Right atrium auricular region (tissue), 2 donors: Measurements from ENCODE around the gene COTL1. TPM values are rescaled to one million over a fixed set of nuclear protein-coding genes. Genes with fewer than 3 reads are reported as not detected.
A peak's percentile ranks its signal among the peaks of the same experiment; 100 is the strongest.

Source experiments
- DNase-seq: peaks from one replicate; pipeline ENCODE4 v3.0.0-alpha.2; 2019; ENCODE audit warnings: low spot score
- H3K27ac ChIP-seq, 2 donors: fragments of 200-600 bp; sonication (generic); 1 replicate in 1 of 2; 2 replicates in 1 of 2; pipeline ENCODE4 v1.5.1; 2016 to 2019
- H3K27me3 ChIP-seq, 2 donors: fragments of 200-600 bp; sonication (generic); one replicate each; pipeline versions ENCODE4 v1.5.1 to v1.6.0; 2017 to 2019
- H3K36me3 ChIP-seq: fragments of 200-600 bp; sonication (generic); one replicate; pipeline ENCODE4 v1.5.1; 2016
- H3K4me1 ChIP-seq, 2 donors: fragments of 200-600 bp; sonication (generic); one replicate each; pipeline versions ENCODE4 v1.5.1 to v1.6.0; 2017 to 2019
- H3K4me3 ChIP-seq, 2 donors: fragments of 200-600 bp; sonication (generic); 1 replicate in 1 of 2; 2 replicates in 1 of 2; pipeline ENCODE4 v1.5.1; 2017 to 2019; ENCODE audit warnings: mild to moderate bottlenecking in 1 of 2, moderate library complexity in 1 of 2
- H3K9me3 ChIP-seq, 2 donors: fragments of 200-600 bp; sonication (generic); one replicate each; pipeline ENCODE4 v1.5.1; 2019
- CTCF ChIP-seq, 2 donors: fragments of 200-600 bp; sonication (generic); IDR thresholded peaks; one replicate each; pipeline ENCODE4 v1.5.1; 2019; ENCODE audit warnings: antibody characterized with exemption in 2 of 2
- total RNA-seq, 2 donors: library from RNA; depleted of rRNA; stranded (reverse); fragments of >200 nt; gene quantifications; one replicate each; pipeline ENCODE4 v1.1.0, GENCODE V29; 2016

COTL1 gene
- total RNA-seq, 2 donors from 2014 or later, result 8.0 to 27.1 TPM

DNA sequence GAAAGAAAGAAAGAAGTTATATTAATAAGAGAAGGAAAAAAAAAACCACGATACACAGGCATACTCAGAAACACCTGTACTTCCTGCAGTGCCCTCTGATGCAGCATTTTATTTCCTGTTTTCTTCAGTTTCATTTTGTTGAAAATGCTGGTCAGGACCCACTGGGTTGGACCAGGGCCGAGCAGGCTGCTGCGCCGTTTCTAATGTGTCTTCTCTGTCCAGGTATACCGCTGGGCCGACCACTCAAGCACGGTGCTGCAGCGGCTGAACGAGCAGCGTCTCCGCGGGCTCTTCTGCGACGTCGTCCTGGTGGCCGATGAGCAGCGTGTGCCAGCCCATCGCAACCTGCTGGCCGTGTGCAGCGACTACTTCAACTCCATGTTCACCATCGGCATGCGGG lies 38.8 kb upstream of the COTL1 start:
- no peak for DNase-seq
- no peaks in the 10 kb centered on the region for H3K27me3 ChIP-seq
- H3K4me1 ChIP-seq, result no peaks in the 10 kb centered on the region
- H3K9me3 ChIP-seq, result no peaks in the 10 kb centered on the region
- no peak for TF ChIP-seq CTCF (IDR thresholded peaks at IDR 0.05)
- H3K4me3 ChIP-seq, result no peak overlapping the region
- no peak overlapping the region for H3K27ac ChIP-seq
- H3K36me3 ChIP-seq, result peaks cover 76% of the 10 kb centered on the region

DNA sequence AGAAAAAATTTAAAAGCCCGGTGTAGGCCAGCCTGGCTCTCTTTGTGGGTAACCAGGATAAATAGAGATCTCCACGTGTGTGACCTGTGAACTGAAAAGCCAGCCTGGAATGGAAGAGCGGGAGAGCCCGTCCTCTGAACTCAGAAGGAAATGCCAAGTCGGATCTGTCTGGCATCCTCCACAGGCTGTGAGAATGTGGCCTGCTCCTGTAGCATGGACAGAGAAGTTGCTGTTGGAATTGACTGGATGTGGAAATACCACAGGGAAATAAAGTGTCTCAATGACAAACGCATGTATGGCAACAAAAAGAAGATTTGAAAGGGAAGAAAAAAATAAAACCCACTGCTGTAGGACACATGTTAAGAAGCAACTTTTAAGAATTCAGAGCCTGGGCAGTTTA lies 37.1 kb upstream of the COTL1 start:
- H3K36me3 ChIP-seq, result peaks cover 65% of the 10 kb centered on the region
- no peak overlapping the region for H3K27ac ChIP-seq
- no peaks in the 10 kb centered on the region for H3K9me3 ChIP-seq
- no peak overlapping the region for H3K4me3 ChIP-seq
- no peaks in the 10 kb centered on the region for H3K27me3 ChIP-seq
- no peak for DNase-seq
- no peak for TF ChIP-seq CTCF (IDR thresholded peaks at IDR 0.05)
- peaks cover 0 to 3% of the 10 kb centered on the region in 2 donors for H3K4me1 ChIP-seq

DNA sequence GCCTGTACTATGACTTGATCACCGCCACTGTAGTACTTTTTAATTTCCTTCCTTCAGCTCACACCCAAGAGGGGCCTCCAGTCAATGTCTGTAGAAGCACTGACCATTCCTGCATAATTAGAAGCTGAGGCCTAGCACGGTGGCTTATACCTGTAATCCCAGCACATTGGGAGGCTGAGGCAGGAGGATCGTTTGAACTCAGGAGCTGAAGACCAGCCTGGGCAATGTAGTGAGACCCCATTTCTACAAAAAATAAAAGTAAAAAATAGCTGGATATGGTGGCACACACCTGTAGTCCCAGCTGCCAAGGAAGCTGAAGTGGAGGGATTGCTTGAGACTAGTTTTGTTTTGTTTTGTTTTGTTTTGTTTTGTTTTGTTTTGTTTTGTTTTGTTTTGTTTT lies 36.4 kb upstream of the COTL1 start:
- Histone ChIP-seq H3K4me3 (no peak overlapping the region), H3K4me1 (peaks cover 0 to 11% of the 10 kb centered on the region in 2 donors), H3K27me3 (no peaks in the 10 kb centered on the region), H3K36me3 (peaks cover 58% of the 10 kb centered on the region), H3K9me3 (no peaks in the 10 kb centered on the region), H3K27ac (no peak overlapping the region)
- no peak for DNase-seq
- no peak for TF ChIP-seq CTCF (IDR thresholded peaks at IDR 0.05)

DNA sequence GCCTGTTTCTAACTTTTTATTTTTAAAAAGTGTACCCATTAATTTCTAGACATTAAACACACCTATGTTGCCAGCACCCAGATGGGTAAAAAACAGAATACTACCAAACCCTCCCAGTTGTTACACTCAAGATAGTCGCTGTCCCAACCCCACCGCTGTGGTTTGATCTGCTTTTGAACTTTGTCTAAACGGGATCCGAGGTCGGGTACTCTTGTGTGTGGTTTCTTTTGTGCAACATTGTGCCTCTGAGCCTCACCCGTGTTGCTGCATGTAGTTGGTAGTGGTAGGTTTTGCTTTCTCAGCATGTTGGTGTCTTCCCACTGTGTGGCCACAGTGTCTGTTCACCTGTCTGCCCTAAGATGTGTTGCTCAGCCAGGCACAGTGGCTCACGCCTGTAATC lies 34.7 kb upstream of the COTL1 start:
- H3K4me1 ChIP-seq, result peaks cover 0 to 20% of the 10 kb centered on the region in 2 donors
- H3K27ac ChIP-seq, result no peak overlapping the region
- no peaks in the 10 kb centered on the region for H3K9me3 ChIP-seq
- no peak for DNase-seq
- peaks cover 42% of the 10 kb centered on the region for H3K36me3 ChIP-seq
- H3K27me3 ChIP-seq, result no peaks in the 10 kb centered on the region
- TF ChIP-seq CTCF (IDR thresholded peaks at IDR 0.05), result no peak
- H3K4me3 ChIP-seq, result no peak overlapping the region

GRCh38 chr16:84650062-84650991 lies 32.4 kb upstream of the COTL1 start:
- peak overlapping the region in 1 of 2 donors; percentile 85 for H3K27ac ChIP-seq
- peaks cover 28% of the 10 kb centered on the region for H3K36me3 ChIP-seq
- no peaks in the 10 kb centered on the region for H3K27me3 ChIP-seq
- H3K4me3 ChIP-seq, result no peak overlapping the region
- DNase-seq, result no peak
- peaks cover 0 to 23% of the 10 kb centered on the region in 2 donors for H3K4me1 ChIP-seq
- H3K9me3 ChIP-seq, result no peaks in the 10 kb centered on the region
- TF ChIP-seq CTCF (IDR thresholded peaks at IDR 0.05), result no peak
